Epithelial cell of alveolus of lung (primary cell): ENCODE measurements around the gene PRR15L. TPM values are rescaled to one million over a fixed set of nuclear protein-coding genes. Genes with fewer than 3 reads are reported as not detected.

Source experiments
- total RNA-seq: library from RNA; depleted of rRNA; stranded (reverse); fragments of >200 nt; gene quantifications from 2 replicates; pipeline ENCODE4 v1.2.1, GENCODE V29; 2015

PRR15L gene
- total RNA-seq, result 0.26 TPM in 1 of 2 replicates, not detected in the other

DNA sequence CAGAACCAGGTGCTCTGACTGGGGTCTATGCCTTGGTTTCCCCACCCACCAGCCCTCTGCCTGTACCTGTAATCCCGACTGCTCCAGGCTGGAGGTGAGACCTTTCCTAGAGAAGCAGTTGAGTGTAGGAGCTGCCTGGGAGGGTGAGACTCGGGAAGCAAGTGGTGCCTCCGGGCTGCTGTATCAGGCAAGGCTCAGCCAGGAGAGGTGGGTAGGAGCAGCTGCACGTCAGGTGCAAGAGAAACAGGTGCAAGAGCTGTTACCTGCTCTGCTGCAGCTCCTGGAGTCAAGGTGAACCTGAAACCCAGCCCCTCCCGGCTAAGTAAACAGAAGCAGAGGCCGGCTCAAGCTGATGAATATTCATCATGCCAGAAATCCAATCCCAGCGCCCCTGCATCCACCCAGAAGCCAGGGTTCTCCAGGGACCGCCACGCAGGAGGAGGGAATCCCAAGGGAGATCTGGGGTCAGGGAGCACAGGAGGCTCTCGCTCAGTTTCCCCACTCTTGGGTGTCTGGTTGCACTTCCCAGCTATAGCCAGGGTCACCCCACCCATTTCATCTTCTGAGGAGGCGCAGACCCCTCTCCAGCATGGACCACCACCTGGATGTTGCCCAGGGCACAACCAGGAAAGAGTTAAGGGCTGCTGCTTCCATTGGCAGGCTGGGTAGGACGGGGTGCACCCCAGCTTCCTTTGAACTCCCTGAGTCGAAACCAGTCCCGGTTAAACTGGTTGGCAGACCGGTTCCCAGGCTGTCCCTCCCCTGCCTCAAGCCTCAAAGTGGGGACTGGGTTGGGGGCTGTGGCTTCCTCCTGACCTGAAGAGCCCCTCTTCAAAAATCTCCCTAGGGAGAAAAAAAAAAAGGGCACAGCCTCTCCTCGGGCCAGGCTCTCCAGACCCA, at the start of gene PRR15L:
Gene PRR15L (minus strand): TSS at position 293 of the 900 bp plus-strand sequence. CDS start 4,649 bp downstream, outside the sequence.

GRCh38 chr17:47970725-47971499, 13.2 kb upstream of the PRR15L start, which contains the start of gene CDK5RAP3:
Gene CDK5RAP3, plus strand, starts transcription at chr17:47971113. Its CDS starts 34 bp downstream, at chr17:47971147.

GRCh38 chr17:47941246-47942095, 16.2 kb downstream of the PRR15L start, which contains the start of gene PNPO:
Gene PNPO, plus strand, starts transcription at chr17:47941571. Its CDS starts 105 bp downstream, at chr17:47941676.

Other genes starting within 250 kb of the PRR15L start
- gene TBX21, start 224.6 kb downstream of the PRR15L start, total RNA-seq, result 0.39 TPM in 1 of 2 replicates, not detected in the other
- 5.9 and 10.6 TPM in 2 replicates for gene OSBPL7, start 136.1 kb downstream of the PRR15L start, total RNA-seq
- 56.2 and 57.4 TPM in 2 replicates for gene MRPL10, start 126.3 kb downstream of the PRR15L start, total RNA-seq
- gene LRRC46, start 126.2 kb downstream of the PRR15L start, total RNA-seq, result 0.13 TPM in 1 of 2 replicates, not detected in the other
- 16.8 and 27.5 TPM in 2 replicates for gene SCRN2, start 116.6 kb downstream of the PRR15L start, total RNA-seq
- gene SP6, start 106.7 kb downstream of the PRR15L start, total RNA-seq, result 0.13 TPM in 1 of 2 replicates, not detected in the other
- gene SP2, start 61.6 kb downstream of the PRR15L start, total RNA-seq, result 2.1 and 4.6 TPM in 2 replicates
- gene PNPO, start 16.3 kb downstream of the PRR15L start, total RNA-seq, result 17.2 and 32.7 TPM in 2 replicates
- gene CDK5RAP3, start 13.2 kb upstream of the PRR15L start, total RNA-seq, result 32.2 and 58.6 TPM in 2 replicates
- gene COPZ2, start 79.9 kb upstream of the PRR15L start, total RNA-seq, result 34.8 and 54.0 TPM in 2 replicates
- gene NFE2L1, start 90.5 kb upstream of the PRR15L start, total RNA-seq, result 69.8 and 125 TPM in 2 replicates
- 54.4 and 64.8 TPM in 2 replicates for gene CBX1, start 143.6 kb upstream of the PRR15L start, total RNA-seq
- gene SNX11, start 149.9 kb upstream of the PRR15L start, total RNA-seq, result 7.7 and 12.3 TPM in 2 replicates